AG08396 (cell line): ENCODE results near the gene PRR5.
A peak's percentile ranks its signal among the peaks of the same experiment; 100 is the strongest.
"Not testable (repeated sequence)": the region's sequence is repeated elsewhere in the genome, so short reads cannot be mapped to it uniquely, and the experiment has no call there.

Source experiments
- DNase-seq: peaks from one replicate; pipeline ENCODE4 v3.0.0; 2012; ENCODE audit warnings: low spot score, mixed read lengths

PRR5 gene

DNA sequence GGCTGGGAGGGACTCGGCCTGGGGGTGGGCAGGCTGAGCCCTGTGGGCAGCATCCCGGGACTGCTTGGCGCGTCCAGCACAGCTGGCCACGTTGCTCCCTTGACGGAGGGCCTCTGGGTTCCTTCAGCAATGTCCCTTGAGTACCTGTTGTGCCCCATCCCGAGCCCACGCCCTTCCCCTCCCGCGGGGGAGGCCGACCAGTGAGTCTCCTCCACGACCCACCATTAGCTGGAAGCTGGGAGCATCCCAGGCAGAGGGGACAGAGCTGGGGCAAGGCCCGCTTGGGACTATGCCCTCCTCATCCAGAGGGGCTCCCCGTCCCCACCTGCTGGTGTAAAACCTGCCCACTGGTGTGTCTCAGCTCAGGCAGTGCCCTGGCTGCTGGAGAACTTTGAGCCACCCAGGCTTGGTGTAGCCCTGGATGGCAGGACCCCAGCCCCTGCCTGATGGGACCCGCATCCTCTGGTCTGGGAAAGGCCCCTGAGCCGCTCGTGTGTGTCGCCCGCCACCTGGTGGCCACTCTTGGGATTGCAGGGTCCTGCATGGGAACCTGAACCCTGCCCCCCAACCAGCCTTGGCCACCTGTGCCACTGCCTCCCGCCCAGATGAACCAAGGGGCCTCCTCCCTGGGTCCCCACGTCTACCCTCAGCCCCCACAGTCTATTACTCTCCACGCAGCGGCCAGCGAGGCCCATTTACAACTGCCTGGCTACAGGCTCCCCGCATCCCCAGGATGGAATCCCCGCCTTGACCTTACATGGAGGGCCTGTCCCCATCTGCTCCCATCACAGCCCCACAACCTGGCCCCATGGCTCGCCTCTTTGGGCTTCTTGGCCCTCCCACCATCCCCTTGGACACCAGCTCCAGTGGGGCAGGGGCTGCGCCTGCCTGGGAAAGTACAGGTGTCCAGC is 33.8 kb downstream of the PRR5 start:
- peak; percentile 84 for DNase-seq

DNA sequence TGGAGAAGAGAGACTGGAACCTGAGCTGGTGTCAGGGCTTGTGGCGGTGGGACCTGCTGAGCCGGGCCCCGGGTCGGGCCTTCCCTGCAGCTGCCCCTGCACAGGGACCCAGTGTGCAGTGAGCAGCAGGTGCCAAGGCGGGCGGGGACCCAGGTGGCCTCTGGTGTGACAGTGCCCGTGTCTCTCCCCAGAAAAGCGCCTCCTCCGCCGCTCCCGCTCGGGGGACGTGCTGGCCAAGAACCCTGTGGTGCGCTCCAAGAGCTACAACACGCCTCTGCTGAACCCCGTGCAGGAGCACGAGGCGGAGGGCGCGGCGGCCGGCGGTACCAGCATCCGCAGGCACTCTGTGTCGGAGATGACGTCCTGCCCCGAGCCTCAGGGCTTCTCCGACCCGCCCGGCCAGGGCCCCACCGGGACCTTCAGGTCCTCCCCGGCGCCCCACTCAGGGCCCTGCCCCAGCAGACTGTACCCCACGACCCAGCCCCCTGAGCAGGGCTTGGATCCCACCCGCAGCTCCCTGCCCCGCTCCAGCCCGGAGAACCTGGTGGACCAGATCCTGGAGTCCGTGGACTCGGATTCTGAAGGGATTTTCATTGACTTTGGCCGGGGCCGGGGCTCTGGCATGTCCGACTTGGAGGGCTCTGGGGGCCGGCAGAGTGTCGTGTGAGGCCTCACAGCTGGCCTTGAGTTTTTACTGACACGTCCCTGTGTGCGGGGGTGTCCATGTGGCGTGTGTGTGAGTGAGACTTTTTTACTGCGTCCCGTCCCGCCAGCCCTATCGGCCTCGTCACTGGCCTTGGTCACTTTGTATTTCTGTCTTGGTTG is 34.8 kb downstream of the PRR5 start:
- no peak for DNase-seq

DNA sequence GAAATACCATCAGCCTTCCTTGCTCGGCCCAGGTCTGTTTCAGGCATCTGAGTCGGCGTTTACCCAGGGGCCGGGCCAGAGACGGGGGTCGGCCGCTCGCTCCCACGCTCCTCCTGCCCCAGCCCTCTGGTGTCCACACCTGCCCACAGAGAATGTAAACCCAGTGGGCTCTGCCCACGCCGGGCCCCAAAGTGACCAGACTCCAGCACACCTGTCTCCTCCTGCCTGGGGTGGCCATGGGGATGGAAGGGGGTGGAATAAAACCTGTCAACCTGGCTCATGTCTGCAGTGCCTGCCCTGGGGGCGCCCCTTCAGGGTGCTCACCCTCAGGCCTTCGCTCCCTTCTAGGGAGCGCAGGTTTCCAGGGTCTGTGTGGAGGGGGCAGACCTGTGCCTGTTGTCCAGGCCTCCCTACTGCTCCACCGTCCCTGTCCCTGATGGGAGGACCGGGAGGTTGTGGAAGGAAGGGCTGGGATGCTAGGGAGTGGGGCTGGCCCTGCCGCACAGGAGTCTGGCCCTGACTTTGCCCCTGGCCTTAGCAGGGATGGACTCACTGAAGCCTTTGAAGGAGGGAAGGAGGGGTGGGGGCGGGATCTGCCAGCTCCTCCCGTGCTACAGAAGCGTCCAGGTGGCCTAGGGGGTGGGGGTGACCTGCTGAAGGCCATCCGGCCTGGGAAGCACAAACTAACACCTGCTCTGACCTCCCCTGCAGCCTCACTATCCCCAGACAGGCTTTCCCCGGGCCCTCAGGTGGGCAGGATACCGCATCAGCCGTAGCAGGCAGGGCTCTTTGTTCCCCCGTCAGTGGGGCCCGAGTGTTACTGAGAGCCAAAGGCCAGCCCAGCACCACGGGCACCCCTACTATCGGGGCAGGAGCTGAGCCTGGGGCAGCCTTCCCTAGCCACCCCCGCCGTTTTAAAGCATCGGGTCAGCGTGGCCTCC is 35.7 kb downstream of the PRR5 start:
- DNase-seq: no peak

DNA sequence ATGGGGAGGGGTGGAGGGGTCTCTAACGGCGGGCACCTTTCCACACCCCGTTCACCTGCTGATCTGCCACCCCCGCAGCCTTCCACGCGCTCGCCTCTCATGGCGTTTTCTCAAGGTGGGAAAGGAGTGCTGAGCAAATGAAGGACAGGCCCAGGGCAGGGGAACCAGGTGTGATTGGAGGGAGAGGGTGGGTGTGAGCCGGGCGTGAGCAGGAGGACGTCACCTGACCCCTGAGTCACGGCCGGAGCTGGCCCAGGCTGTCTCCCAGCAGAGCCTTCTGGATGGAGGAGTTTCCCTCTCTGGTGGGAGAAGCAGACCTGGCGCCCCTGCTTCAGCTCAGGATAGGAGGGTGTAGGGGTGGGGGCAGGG is 36.3 kb downstream of the PRR5 start:
- DNase-seq: no peak

DNA sequence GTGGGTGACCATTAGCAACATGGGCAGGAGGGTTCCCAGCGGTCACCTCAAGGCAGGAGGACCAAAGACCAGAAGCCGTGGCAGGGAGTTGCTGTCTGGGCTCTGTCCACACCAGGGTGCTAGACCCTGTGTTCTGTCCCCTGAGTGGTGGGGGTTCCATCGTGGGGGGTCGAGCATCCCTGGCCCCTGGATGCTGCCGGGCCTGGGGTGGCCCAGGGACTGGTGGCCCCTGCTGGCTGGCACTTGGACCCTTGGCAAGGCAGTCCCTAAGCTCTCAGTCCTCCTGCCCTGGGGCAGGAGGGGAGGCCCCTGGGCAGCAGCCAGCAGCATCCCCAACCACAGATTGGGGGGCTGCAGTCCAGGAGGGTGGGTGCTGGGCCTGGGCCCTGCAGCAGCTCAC is 37.0 kb downstream of the PRR5 start:
- DNase-seq: no peak

DNA sequence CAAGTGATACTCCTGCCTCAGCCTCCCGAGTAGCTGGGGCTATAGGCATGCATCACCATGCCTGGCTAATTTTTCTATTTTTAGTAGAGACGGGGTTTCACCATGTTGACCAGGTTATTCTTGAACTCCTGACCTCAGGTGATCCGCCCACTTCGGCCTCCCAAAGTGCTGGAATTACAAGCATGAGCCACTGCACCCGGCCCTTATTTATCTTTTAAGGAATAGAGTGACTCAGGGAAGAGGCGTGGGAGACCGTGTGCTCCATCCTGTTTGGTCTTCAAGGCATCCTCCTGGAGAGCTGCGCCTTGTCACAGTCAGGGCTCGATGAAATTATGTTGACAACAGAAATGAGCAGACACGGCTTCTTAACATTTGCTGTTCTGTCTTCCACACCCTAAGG is 37.7 kb downstream of the PRR5 start:
- DNase-seq: not testable (repeated sequence)

DNA sequence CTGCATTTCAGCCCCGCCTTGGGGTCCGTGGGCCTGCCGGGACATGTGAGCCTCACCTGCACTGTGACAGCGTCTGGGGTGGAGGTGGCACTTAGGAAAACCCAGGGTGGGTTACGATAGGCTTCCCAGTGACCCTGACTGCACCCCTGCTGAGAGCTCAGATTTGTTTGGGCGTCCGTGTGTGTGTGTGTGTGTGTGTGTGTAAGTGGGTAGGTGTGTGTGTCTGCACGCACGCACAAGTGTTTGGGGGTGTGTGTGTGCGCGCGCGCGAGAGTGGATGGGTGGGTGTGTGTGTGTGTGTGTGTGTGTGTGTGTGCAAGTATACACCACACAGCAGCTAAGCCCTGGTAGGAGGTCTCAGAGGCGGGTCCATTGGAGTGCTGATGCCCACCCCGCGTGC is 38.3 kb downstream of the PRR5 start:
- DNase-seq: no peak

DNA sequence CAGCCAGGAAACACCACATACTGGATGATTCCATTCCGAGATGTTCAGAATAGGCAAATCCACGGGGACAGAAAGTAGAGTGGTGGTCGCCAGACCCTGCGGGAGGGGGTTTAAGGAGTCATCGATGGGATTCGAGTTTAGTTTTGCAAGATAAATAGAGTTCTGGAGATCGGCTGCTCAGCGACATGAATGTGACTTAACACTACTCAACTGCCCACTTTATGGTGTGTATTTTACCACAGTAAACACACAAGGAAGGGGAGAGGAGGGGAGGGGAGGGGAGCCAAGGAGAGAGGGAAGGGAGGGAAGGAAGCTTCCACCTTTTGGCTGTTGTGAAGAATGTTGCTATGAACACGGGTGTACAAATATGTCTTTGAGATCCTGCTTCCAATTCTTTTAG is 39.9 kb downstream of the PRR5 start:
- no peak for DNase-seq

DNA sequence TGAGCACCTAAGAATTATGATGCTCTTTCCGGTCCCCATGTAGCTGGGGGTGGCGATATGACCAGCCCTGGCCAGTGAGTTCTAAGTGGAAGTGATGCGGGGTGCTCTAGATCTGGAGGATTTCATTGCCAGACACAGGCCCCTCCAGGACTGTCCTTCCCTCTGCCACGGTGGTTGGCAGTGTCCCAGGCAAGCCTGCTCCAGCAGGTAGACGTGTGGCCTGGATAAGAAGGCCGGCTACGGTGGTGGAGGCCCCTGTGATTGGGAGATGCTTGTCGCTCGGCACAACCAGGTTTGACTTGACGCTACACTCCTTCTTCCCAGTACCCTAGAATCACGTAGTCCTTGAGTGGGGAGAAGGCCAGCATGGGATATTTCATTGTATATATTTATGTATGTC is 41.2 kb downstream of the PRR5 start:
- DNase-seq: no peak

DNA sequence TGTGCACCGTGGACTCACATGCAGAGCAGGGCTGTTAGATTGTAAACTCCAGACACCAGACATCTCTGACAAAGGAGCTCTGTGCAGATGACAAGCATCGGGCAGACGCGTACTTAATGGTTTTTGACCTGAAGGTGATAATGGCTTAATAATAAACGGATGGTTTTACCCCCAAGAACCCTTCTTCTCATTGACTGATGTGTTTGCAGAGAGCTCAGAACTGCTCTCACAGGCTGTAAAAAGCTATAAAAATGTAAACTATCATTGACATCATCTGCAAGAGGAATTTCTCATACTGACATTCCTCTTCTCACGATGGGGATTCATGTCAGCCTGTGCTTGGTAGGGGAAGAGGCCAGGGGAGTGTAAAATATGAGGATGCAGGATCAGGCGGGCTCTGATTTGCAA is 41.8 kb downstream of the PRR5 start:
- no peak for DNase-seq

DNA sequence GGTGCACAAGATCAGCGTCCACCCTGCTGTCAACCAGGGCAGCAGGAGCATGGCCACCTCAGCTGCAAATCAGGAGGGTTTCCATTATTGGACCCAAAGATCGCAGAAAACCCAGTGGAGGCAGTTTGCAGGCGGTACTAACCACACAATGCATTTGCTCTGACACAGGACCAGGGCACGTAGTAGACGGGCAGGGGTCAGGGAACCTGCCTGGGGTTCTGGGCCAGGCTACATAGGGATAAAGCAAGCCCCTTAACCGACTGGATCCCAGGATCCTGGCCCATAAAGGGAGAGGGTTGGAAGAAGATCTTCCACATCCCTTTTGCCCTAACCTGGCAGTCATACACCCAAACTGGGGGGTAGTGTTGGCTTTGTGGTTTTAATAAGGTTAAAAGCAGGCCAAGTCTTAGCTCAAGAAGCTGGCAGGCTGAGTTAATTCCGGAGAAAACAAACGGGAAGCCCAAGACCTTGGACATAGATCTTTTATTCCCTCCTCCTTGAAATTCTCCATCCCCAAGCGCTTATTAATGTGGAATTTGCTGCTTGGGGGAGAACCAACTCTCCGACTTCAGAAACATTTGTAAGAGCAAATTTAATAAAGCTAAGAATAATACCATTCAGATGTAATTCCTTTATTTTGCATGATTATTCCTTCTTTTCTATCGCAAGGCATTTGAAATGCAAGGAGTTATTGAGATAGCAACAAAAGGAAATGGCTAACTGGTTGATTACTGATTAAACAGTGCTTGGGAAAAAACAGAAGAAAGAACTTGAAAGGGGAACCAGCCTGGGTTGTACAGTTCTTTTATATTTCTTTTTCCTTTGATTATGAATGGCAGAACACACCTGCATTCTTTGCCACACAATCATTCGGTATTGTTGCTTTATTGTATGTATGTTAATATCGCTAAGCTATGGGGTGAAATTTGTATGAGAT is 44.1 kb downstream of the PRR5 start:
- no peak for DNase-seq

DNA sequence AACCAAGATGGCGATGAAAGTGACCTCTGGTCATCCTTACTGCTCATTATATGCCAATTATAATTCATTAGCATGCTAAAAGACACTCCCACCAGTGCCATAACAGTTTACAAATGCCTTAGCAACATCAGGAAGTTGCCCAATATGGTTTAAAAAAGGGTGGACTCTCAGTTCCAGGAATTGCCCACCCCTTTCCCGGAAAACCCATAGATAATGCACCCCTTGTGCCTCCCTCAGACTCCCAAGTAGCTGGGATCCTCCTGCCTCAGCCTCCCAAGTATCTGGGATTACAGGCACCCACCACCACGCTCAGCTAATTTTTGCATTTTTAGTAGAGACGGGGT is 45.8 kb downstream of the PRR5 start:
- not testable (repeated sequence) for DNase-seq

DNA sequence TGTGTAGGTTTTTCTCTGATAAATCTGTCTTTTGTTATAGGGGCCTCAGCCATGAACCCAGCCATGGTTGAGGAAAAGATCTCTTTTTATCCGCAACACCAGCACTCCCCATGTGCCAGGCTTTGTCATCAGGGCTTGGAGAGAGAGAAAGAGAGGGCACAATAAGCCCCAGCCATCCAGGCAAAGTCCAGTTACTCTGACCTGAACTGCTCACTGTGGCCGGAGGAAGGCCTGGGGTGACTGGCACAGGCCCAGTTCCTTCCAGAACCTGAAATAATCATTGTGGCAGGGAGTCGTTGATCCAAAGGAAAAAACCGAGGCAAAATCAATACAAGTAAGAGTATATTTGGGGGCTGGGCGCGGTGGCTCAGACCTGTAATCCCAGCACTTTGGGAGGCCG is 46.5 kb downstream of the PRR5 start:
- DNase-seq: no peak

DNA sequence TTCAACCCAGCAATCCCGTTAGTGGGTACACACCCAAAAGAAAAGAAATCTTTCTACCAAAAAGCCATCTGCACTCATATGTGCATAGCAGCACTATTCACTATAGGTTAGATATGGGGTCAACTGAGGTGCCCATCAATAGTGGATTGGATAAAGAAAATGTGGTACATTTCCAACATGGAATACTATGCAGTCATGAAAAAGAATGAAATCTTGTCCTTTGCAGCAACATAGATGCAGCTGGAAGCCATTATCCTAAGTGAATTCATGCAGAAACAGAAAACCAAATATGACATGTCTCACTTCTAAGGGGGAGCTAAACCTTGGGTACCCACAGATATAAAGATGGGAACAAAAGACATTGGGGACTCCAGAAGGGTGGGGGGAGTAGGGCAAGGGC is 48.5 kb downstream of the PRR5 start:
- DNase-seq: no peak

DNA sequence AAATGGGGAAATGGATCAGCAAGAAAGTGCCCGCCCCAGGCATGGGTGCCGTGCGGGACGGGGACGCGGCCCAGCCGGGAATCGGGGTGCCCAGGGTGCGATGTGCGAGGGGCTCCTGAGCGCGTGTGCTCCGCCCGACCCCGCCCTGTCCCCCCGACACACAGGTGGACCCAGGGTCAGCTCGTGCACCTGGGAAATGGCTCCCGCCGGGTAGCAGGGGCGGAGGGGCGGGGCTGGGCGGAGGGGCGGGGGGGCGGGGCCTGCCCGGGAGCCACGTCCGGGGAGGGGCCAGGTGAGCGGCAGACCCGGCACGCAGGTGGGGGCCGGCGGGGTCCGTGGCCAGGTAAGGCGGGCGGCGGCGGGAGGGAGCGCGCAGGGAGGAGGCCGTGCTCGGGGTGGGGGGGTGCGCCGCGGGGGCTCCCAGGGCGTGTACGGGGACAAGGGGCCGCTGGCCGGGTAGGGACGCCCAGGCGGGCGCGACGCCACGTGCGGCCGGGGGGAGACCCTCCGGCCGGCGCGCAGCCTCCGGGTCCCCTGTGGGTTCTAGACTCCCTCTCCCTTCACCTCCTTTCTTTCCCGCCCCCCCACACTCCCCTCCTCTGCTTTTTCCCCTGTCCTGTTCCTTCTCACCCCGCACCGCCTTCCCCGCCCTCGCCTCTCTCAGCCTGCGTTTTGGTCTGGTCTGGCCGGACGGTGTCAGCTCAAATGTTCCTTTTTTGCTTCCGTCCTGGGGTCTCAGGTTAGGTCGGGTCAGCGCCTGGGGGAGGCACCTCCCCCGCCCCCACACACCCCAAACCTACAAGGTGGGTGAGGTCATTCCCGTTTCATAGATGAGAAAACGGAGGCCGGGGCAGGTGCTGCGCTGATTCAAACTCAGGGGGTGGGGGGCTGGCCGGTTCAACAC is 50.5 kb downstream of the PRR5 start, which contains the start of gene ARHGAP8:
TSS of gene ARHGAP8 (plus strand) at position 291 of the 904 bp plus-strand sequence. CDS start 33,953 bp downstream, outside the sequence.
- DNase-seq: no peak

DNA sequence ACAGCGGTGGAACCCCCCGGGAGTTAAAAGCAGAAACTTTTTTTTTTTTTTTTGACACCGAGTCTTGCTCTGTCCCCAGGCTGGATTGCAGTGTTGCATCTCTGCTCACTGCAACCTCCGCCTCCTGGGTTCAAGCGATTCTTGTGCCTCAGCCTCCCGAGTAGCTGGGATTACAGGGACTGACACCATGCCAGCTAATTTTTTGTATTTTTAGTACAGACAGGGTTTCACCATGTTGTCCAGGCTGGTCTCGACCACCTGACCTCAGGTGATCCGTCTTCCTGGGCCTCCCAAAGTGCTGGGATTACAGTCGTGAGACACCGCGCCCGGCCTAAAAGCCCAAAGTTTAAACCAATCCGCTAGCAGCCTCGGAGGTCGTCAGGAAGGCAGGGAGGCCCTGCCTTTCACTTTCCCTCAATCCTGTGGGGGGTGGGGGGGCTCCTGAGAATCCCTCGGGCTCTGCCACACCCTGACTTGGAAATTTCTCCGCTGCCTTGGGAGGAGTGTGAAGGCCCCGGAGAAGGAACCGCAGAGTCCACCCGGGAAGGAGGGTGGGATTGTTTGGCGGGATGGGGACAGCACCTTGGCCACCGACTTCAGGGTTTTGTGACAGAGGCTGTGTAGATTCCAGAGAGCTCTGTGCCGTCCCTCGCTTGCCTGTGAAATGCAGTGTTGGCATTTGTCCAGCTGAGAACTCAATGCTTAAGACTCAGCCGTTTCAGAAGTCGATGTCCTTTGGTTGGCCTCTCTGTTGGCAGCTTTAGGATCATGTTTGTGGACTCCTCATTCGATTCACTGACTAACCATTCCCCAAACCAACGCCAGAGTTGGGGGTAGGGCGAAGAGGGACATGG is 51.4 kb downstream of the PRR5 start:
- DNase-seq: peak; percentile 67

DNA sequence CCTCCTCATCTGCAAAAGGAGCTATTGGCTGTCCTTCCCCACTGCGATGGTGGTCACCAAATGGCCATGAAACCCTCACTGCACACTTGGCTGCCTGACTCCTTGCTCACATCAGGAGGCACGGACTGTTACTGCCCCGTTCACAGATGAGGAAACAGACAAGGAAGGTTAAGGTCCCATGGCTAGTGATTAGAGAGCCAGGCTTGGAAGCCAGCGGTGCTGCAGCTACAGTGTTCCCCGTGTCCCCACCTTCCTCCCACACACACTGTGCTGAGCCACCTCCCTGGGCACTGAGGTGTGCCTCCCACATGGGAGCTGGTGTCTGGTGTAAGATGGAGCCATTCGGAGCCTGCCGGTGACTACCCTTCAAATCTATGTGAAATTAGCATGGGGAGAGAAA is 53.0 kb downstream of the PRR5 start:
- DNase-seq: no peak

DNA sequence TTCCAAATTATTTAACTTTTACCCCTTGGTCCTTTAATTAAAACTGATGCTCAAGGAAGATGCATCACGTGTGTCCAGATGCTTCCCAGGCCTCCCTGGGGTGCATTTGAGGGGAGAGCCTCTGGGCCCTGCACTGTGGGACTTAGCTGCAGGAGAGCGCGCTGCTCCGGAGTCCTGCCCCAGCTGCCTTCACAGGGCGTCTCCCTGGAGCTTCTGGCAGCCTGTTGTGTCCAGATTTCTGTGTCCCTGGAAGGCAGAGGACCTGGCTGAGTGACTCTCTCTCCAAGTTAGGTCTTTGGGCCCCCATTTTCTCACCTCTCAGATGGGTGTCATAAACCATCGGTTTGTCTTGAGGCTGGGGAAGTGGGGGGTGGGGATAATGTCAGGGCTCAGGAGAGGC is 53.4 kb downstream of the PRR5 start:
- DNase-seq: no peak

DNA sequence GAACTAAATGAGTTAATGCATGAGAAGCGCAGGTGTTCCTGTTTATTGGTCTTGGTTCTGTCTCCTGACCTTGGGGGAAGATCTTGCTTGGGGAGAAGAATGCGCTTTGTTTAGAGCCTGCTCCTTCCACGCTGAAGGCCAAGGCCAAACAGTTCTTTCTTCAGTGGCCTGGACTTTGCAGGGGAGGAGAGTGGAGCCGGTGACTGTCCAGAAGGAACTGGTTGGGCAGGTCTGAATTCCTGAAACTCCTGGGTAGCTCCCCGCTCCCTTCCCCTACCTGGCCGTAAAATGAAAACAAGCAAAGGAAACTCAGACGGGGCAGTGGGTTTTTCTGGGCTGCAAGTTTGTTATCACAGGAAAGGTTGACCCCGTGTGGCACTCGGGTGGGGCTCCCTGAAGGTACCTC is 54.0 kb downstream of the PRR5 start:
- DNase-seq: no peak
